Measurements from ENCODE around the gene CDPF1.
"Not testable (repeated sequence)": the region's sequence is repeated elsewhere in the genome, so short reads cannot be mapped to it uniquely, and the experiment has no call there.

The CDPF1 gene

DNA sequence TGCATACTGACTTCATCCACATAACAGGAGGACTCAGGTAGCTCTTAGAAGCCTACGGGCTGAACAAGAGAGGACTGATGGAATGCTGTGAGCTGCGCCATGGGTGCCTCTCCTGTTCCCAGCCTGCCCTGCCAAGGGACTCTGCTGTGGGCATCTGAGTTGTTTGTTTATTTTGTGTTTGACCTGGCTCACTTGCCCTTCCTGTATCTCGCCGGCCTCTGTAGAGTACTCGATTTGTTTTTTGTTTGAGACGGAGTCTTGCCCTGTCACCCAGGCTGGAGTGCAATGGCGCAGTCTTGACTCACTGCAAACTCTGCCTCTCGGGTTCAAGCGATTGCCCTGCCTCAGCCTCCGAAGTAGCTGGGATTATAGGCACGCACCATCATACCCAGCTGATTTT lies 19.5 kb upstream of the CDPF1 start:
- WGBS, 2 experiments (ENCODE audit: insufficient coverage in 2 of 2): 91 to 97% methylated on average over 11 of the region's 11 CpGs
- Histone ChIP-seq H3K9me3 (ENCODE audit: control insufficient read depth, low read length) (no peaks in the 10 kb centered on the region), H3K4me3 (ENCODE audit: extremely low read depth, insufficient read depth, low read length, poor library complexity, severe bottlenecking) (no peak overlapping the region)

GRCh38 chr22:46267431-46268279 lies 17.6 kb upstream of the CDPF1 start, which contains the start of gene TTC38:
TSS of gene TTC38 (plus strand) at chr22:46268008. CDS start at chr22:46268040, 32 bp downstream.
- peaks cover 6% of the 10 kb centered on the region for H3K36me3 ChIP-seq (ENCODE audit: control insufficient read depth, insufficient read depth, low read length)
- peaks cover 3% of the 10 kb centered on the region for H3K9me3 ChIP-seq (ENCODE audit: control insufficient read depth, low read length)
- peak within 1 kb of the TSS; percentile 36 for H3K27ac ChIP-seq (ENCODE audit: low read depth, low read length, severe bottlenecking)
- no peaks in the 10 kb centered on the region for H3K4me1 ChIP-seq (ENCODE audit: control insufficient read depth, insufficient read depth, low read length, poor library complexity, severe bottlenecking)
- peak within 1 kb of the TSS; percentile 76 for H3K4me3 ChIP-seq (ENCODE audit: extremely low read depth, insufficient read depth, low read length, poor library complexity, severe bottlenecking)
- 4 to 5% methylated on average over 61 to 63 of the region's 74 CpGs for WGBS, 2 experiments (ENCODE audit: insufficient coverage in 2 of 2)

More for the DNA sequence above, 19.5 kb upstream of the CDPF1 start:
- H3K27ac ChIP-seq (ENCODE audit: low read depth, low read length, severe bottlenecking): no peak overlapping the region
- H3K36me3 ChIP-seq (ENCODE audit: control insufficient read depth, insufficient read depth, low read length): peaks cover 25% of the 10 kb centered on the region
- no peaks in the 10 kb centered on the region for H3K4me1 ChIP-seq (ENCODE audit: control insufficient read depth, insufficient read depth, low read length, poor library complexity, severe bottlenecking)

DNA sequence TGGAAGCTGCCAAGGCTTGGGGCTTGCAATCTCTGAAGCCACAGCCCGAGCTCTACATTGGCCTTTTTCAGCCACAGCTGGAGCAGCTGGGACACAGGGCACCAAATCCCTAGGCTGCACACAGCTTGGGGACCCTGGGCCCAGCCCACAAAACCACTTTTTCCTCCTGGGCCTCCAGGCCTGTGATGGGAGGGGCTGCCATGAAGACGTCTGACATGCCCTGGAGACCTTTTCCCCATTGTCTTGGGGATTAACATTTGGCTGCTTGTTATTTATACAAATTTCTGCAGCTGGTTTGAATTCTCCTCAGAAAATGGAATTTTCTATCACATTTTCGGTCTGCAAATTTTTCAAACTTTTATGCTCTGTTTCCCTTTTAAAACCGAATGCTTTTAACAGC lies 15.5 kb upstream of the CDPF1 start:
- H3K36me3 ChIP-seq (ENCODE audit: control insufficient read depth, insufficient read depth, low read length); H3K4me3 ChIP-seq (ENCODE audit: extremely low read depth, insufficient read depth, low read length, poor library complexity, severe bottlenecking); H3K27ac ChIP-seq (ENCODE audit: low read depth, low read length, severe bottlenecking); H3K9me3 ChIP-seq (ENCODE audit: control insufficient read depth, low read length); H3K4me1 ChIP-seq (ENCODE audit: control insufficient read depth, insufficient read depth, low read length, poor library complexity, severe bottlenecking): not testable (repeated sequence)
- 83 to 85% methylated on average over 3 to 4 of the region's 4 CpGs for WGBS, 2 experiments (ENCODE audit: insufficient coverage in 2 of 2)

GRCh38 chr22:46264520-46264919 lies 14.4 kb upstream of the CDPF1 start:
- WGBS, 2 experiments (ENCODE audit: insufficient coverage in 2 of 2): 95 to 98% methylated on average over 2 to 5 of the region's 6 CpGs
- not testable (repeated sequence) for H3K4me3 ChIP-seq (ENCODE audit: extremely low read depth, insufficient read depth, low read length, poor library complexity, severe bottlenecking); H3K9me3 ChIP-seq (ENCODE audit: control insufficient read depth, low read length)

DNA sequence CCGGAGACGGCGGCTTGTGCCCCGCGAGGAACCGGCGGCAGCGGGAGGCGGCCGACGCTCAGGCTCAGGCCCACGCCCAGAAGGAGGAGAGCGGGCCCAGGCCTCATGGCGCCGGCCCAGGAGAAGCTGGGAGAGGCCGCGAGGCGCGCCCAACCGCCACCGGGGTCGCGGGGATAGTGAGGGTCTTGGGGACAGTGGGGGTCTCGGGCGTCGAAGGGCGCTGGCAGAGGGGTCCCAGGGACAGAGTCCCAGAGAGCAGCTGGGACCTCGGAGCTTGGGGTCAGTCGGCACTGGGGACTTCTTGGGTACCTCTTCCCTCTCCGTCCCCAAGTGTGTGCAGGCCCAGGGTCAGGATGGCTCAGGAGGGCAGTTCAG lies 13.1 kb upstream of the CDPF1 start, which contains the start of gene PKDREJ:
TSS of gene PKDREJ (minus strand) at position 128 of the 375 bp plus-strand sequence. CDS start at position 107, 21 bp downstream.
- WGBS, 2 experiments (ENCODE audit: insufficient coverage in 2 of 2): 52 to 62% methylated on average over 18 to 28 of the region's 30 CpGs
- peaks cover 3% of the 10 kb centered on the region for H3K9me3 ChIP-seq (ENCODE audit: control insufficient read depth, low read length)
- no peaks in the 10 kb centered on the region for H3K4me1 ChIP-seq (ENCODE audit: control insufficient read depth, insufficient read depth, low read length, poor library complexity, severe bottlenecking)
- H3K27ac ChIP-seq (ENCODE audit: low read depth, low read length, severe bottlenecking): no peak within 1 kb of the TSS
- no peaks in the 10 kb centered on the region for H3K36me3 ChIP-seq (ENCODE audit: control insufficient read depth, insufficient read depth, low read length)
- H3K4me3 ChIP-seq (ENCODE audit: extremely low read depth, insufficient read depth, low read length, poor library complexity, severe bottlenecking): no peak within 1 kb of the TSS

More at GRCh38 chr22:46264520-46264919, 14.4 kb upstream of the CDPF1 start:
- not testable (repeated sequence) for H3K4me1 ChIP-seq (ENCODE audit: control insufficient read depth, insufficient read depth, low read length, poor library complexity, severe bottlenecking); H3K27ac ChIP-seq (ENCODE audit: low read depth, low read length, severe bottlenecking); H3K36me3 ChIP-seq (ENCODE audit: control insufficient read depth, insufficient read depth, low read length)

DNA sequence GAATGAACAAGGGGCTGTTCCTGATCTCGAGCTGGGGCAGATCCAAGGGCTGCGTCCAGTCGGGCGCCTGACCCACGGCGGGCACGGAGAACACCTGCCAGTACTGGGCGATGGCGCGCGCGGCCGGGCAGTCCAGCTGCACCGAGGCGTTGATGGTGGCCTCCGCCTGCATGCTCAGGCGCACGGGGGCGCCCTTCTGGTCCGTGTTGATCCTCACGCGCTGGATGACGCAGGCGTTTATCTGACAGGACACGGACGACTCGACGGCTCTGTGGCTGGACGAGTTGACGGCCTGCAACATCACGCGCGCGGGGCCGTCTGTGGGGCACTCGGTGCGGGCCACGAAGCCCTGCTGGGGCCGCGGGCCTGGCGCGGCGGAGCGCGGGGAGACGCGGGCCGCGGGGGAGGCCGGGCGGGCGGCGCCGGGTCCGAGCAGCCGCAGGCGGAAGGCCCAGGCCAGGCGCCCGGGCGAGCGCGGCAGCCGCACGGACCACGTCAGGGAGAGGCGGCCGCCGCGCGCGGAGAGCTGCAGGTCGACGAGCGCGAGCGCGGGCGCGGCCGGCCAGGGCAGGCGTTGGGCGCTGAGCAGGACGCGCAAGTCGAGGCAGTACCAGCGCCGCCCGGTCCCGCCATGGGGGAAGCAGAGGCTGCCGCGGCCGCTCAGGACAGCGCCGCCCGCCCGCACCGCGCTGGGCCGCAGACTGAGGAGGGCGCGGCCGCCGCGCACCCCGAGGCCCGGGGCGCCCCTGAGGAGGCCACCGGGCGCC lies 12.5 kb upstream of the CDPF1 start:
- Histone ChIP-seq H3K9me3 (ENCODE audit: control insufficient read depth, low read length) (peaks cover 3% of the 10 kb centered on the region), H3K36me3 (ENCODE audit: control insufficient read depth, insufficient read depth, low read length) (no peaks in the 10 kb centered on the region), H3K4me3 (ENCODE audit: extremely low read depth, insufficient read depth, low read length, poor library complexity, severe bottlenecking) (no peak overlapping the region), H3K4me1 (ENCODE audit: control insufficient read depth, insufficient read depth, low read length, poor library complexity, severe bottlenecking) (no peaks in the 10 kb centered on the region), H3K27ac (ENCODE audit: low read depth, low read length, severe bottlenecking) (no peak overlapping the region)
- 13% methylated on average over 71 to 95 of the region's 109 CpGs for WGBS, 2 experiments (ENCODE audit: insufficient coverage in 2 of 2)

DNA sequence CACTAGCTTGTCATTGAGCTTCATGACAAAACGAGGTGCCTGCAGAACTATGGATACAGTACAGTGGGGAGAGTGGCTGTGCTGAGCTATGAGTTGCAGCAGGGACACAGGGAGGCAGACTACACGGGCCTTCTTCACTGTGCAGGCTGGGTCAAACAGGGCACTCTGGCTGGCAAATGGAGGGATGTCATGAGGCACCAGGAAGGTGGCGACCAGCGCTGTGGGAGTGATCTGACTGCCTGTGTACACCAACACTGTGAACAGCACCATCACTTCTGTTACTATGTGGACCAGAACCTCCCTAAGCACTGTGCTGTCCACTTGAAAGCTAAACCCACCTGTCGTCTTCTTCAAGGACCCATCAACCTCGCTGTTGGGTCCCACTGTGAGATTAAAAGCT lies 9.9 kb upstream of the CDPF1 start:
- Histone ChIP-seq H3K36me3 (ENCODE audit: control insufficient read depth, insufficient read depth, low read length) (no peaks in the 10 kb centered on the region), H3K9me3 (ENCODE audit: control insufficient read depth, low read length) (peaks cover 8% of the 10 kb centered on the region), H3K4me1 (ENCODE audit: control insufficient read depth, insufficient read depth, low read length, poor library complexity, severe bottlenecking) (no peaks in the 10 kb centered on the region), H3K4me3 (ENCODE audit: extremely low read depth, insufficient read depth, low read length, poor library complexity, severe bottlenecking) (no peak overlapping the region), H3K27ac (ENCODE audit: low read depth, low read length, severe bottlenecking) (no peak overlapping the region)
- WGBS, 2 experiments (ENCODE audit: insufficient coverage in 2 of 2): 75 to 83% methylated on average over 5 to 6 of the region's 6 CpGs

DNA sequence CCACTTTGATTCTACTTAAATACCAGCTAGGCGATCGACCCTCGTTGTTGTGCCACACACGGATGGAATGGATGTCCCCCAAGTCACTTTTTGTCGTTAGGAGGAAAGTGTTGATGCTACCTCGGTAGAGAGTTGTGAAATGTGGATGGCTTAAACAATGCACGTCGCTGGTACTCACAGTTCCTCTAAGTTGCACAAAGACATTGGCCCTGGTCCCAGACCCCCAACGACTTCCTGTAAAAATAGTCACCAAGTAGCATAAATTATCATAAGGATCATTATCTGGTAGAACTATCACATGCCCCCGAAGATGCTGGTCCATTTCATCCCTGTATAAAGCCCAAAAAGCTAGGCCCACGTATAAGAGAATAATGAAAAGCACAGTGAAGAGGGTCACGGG lies 9.3 kb upstream of the CDPF1 start:
- no peak overlapping the region for H3K4me3 ChIP-seq (ENCODE audit: extremely low read depth, insufficient read depth, low read length, poor library complexity, severe bottlenecking)
- peaks cover 8% of the 10 kb centered on the region for H3K9me3 ChIP-seq (ENCODE audit: control insufficient read depth, low read length)
- WGBS, 2 experiments (ENCODE audit: insufficient coverage in 2 of 2): 88% methylated on average over 3 to 6 of the region's 12 CpGs
- no peak overlapping the region for H3K27ac ChIP-seq (ENCODE audit: low read depth, low read length, severe bottlenecking)
- no peaks in the 10 kb centered on the region for H3K36me3 ChIP-seq (ENCODE audit: control insufficient read depth, insufficient read depth, low read length)
- no peaks in the 10 kb centered on the region for H3K4me1 ChIP-seq (ENCODE audit: control insufficient read depth, insufficient read depth, low read length, poor library complexity, severe bottlenecking)

GRCh38 chr22:46256358-46256958 lies 6.4 kb upstream of the CDPF1 start:
- H3K27ac ChIP-seq (ENCODE audit: low read depth, low read length, severe bottlenecking): no peak overlapping the region
- WGBS, 2 experiments (ENCODE audit: insufficient coverage in 2 of 2): 71 to 85% methylated on average over 7 to 8 of the region's 8 CpGs
- no peak overlapping the region for H3K4me3 ChIP-seq (ENCODE audit: extremely low read depth, insufficient read depth, low read length, poor library complexity, severe bottlenecking)
- H3K36me3 ChIP-seq (ENCODE audit: control insufficient read depth, insufficient read depth, low read length): no peaks in the 10 kb centered on the region
- no peaks in the 10 kb centered on the region for H3K4me1 ChIP-seq (ENCODE audit: control insufficient read depth, insufficient read depth, low read length, poor library complexity, severe bottlenecking)
- H3K9me3 ChIP-seq (ENCODE audit: control insufficient read depth, low read length): peaks cover 5% of the 10 kb centered on the region

GRCh38 chr22:46251816-46252380 lies 1.8 kb upstream of the CDPF1 start:
- Histone ChIP-seq H3K4me3 (ENCODE audit: extremely low read depth, insufficient read depth, low read length, poor library complexity, severe bottlenecking) (no peak overlapping the region), H3K36me3 (ENCODE audit: control insufficient read depth, insufficient read depth, low read length) (no peaks in the 10 kb centered on the region), H3K9me3 (ENCODE audit: control insufficient read depth, low read length) (no peaks in the 10 kb centered on the region), H3K4me1 (ENCODE audit: control insufficient read depth, insufficient read depth, low read length, poor library complexity, severe bottlenecking) (peaks cover 4% of the 10 kb centered on the region), H3K27ac (ENCODE audit: low read depth, low read length, severe bottlenecking) (no peak overlapping the region)
- 92 to 100% methylated on average over 3 to 4 of the region's 9 CpGs for WGBS, 2 experiments (ENCODE audit: insufficient coverage in 2 of 2)

Measured in mesodermal cell (in vitro differentiated cells).